ENCODE measurements around the gene NRXN3.

DNA sequence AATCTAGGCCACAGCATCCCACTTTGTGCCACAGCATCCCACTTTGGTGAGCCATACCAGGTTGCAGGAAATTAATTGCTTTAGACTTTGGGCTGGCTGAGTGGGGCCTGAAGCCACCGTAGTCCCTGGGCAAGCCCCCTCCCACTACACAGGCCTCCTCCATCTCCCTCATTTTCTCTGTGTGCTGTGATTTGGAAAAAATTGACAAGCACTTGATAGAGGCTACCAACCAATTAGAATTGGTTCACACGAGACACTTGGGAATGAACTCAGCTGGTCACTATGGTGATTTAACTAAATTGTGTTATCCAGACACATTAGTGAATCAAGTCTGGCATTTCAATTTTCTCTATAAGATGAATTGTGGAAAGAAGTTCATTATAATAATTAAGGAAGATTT is 1560.0 kb downstream of the NRXN3 start:
- TF ChIP-seq, protein P1, sequence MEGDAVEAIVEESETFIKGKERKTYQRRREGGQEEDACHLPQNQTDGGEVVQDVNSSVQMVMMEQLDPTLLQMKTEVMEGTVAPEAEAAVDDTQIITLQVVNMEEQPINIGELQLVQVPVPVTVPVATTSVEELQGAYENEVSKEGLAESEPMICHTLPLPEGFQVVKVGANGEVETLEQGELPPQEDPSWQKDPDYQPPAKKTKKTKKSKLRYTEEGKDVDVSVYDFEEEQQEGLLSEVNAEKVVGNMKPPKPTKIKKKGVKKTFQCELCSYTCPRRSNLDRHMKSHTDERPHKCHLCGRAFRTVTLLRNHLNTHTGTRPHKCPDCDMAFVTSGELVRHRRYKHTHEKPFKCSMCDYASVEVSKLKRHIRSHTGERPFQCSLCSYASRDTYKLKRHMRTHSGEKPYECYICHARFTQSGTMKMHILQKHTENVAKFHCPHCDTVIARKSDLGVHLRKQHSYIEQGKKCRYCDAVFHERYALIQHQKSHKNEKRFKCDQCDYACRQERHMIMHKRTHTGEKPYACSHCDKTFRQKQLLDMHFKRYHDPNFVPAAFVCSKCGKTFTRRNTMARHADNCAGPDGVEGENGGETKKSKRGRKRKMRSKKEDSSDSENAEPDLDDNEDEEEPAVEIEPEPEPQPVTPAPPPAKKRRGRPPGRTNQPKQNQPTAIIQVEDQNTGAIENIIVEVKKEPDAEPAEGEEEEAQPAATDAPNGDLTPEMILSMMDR (IDR thresholded peaks at IDR 0.05) = no peak
- no peak for TF ChIP-seq POLR2AphosphoS5 (IDR thresholded peaks at IDR 0.05; ENCODE audit: low read depth, low read length)

Measured in Panc1 (cell line).